Mucosa of descending colon (tissue), 3 donors: ENCODE data around the gene ESAM. TPM values are rescaled to one million over a fixed set of nuclear protein-coding genes. Genes with fewer than 3 reads are reported as not detected.

Experiments used
- ATAC-seq: fragments of 200-7000 bp; cut with Tn5 transposase; one replicate; pipeline ENCODE4 v1.9.1; 2020; ENCODE audit warnings: mild to moderate bottlenecking, moderate library complexity
- DNase-seq, 3 donors: peaks; one replicate each; pipeline ENCODE4 v3.0.0-alpha.2; 2020
- H3K36me3 ChIP-seq: fragments of 200-600 bp; one replicate; pipeline ENCODE4 v1.8.0; 2021; ENCODE audit warnings: low read depth, mild to moderate bottlenecking
- H3K4me1 ChIP-seq: fragments of 200-600 bp; one replicate; pipeline ENCODE4 v1.8.0; 2021; ENCODE audit warnings: low read depth, mild to moderate bottlenecking
- H3K4me3 ChIP-seq: fragments of 200-600 bp; one replicate; pipeline ENCODE4 v1.8.0; 2021; ENCODE audit warnings: mild to moderate bottlenecking
- H3K9me3 ChIP-seq: fragments of 200-600 bp; one replicate; pipeline ENCODE4 v1.8.0; 2021; ENCODE audit warnings: mild to moderate bottlenecking
- intact Hi-C, 2 donors: fragments of 100-400 bp; cut with DNase I in 1 of 2; cut with micrococcal nuclease in 1 of 2; formaldehyde crosslinking; loops; one replicate each; pipeline versions ENCODE4 v1.11.0 to v1.11.1; 2022; cut with DNase I, micrococcal nuclease
- total RNA-seq, 3 donors: library from RNA; stranded (reverse); fragmentation: NEBNext Ultra II Directional in 2 of 3; extraction: Animal tissue kit (Norgen Biotek cat#: 25700) in 2 of 3; gene quantifications; one replicate each; pipeline versions ENCODE4 v1.2.1 to v1.2.4, GENCODE V29; 2021 to 2023
- TF ChIP-seq, protein P1 (sequence below): fragments of 200-600 bp; IDR thresholded peaks from one replicate; pipeline ENCODE4 v1.8.0; 2022; ENCODE audit warnings: antibody characterized with exemption, mild to moderate bottlenecking
- donor health status: DM: no; HTN: no; CAD: no; lungs with moderate emphysema.
- donor health status: DM: no; HTN: no; CAD: no.
- donor health status: DM: no; HTN: yes; CAD: no.

The ESAM gene
- total RNA-seq, 3 donors from 2014 or later, result 7.7 to 11.5 (median 8.4) TPM

DNA sequence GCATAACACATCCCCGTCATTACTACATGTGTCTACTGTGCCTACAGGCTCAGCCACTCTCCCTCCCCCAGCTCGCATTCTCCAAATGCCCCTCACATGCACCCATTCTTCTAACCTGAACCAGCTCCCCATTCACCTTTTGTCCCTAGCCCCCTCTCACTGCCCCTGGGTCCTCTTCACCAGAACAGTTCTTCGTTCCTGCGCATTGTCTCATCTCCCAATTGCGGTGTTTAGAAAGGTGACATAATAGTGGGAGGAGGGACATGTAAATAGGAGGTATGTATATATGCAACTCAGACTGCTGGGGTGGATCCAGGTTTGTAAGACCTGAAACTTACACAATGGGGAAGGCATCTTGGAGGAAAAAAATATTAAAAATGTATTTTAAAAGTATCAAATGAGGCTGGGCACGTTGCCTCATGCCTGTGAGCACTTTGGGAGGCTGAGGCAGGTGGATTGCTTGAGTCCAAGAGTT, 5.3 kb downstream of the ESAM start:
- intact Hi-C loops, result no loop called here
- DNase-seq (no peak), ATAC-seq (no peak)
- no peak overlapping the region for H3K4me3 ChIP-seq
- TF ChIP-seq, protein P1, sequence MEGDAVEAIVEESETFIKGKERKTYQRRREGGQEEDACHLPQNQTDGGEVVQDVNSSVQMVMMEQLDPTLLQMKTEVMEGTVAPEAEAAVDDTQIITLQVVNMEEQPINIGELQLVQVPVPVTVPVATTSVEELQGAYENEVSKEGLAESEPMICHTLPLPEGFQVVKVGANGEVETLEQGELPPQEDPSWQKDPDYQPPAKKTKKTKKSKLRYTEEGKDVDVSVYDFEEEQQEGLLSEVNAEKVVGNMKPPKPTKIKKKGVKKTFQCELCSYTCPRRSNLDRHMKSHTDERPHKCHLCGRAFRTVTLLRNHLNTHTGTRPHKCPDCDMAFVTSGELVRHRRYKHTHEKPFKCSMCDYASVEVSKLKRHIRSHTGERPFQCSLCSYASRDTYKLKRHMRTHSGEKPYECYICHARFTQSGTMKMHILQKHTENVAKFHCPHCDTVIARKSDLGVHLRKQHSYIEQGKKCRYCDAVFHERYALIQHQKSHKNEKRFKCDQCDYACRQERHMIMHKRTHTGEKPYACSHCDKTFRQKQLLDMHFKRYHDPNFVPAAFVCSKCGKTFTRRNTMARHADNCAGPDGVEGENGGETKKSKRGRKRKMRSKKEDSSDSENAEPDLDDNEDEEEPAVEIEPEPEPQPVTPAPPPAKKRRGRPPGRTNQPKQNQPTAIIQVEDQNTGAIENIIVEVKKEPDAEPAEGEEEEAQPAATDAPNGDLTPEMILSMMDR, result no peak
- peaks cover 34% of the 10 kb centered on the region for H3K4me1 ChIP-seq
- H3K9me3 ChIP-seq, result no peaks in the 10 kb centered on the region
- H3K36me3 ChIP-seq, result no peaks in the 10 kb centered on the region

DNA sequence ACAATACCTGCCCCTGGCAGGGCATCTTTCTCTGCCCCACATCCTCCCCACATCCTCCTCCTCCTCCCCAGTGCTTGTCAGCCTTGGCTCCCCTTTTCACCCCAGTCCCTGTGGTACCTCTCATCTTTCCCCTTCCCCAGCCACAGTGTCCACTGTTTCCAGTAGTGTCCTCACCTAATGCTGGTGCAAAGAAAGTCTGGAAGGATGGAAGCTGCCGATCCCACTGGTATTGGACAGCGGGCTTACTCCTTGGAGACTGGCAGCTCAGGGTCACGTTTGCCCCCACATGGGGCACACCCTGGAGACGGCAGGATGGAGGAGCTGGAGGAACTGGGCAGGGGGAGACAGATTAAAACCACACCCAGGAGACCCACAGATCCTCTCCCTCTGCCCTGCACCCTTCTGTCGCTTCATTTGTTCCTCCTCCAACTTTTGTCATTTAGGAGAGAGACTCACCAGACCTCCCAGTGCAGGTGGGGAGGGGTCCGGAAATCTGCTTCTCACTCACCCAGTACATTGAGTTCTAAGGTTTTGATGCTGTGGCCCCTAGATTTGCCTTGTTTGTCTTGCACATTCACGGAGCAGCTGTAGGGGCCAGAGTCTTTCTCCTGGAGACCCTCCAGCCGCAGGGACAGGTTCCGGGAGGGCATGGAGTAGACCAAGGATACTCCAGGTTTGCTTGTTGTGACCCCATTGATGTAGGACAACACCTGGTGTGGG, 5.9 kb downstream of the ESAM start:
- Histone ChIP-seq H3K36me3 (no peaks in the 10 kb centered on the region), H3K9me3 (no peaks in the 10 kb centered on the region), H3K4me3 (no peak overlapping the region), H3K4me1 (peaks cover 31% of the 10 kb centered on the region)
- no peak for ATAC-seq
- intact Hi-C loops, result no loop called here
- DNase-seq, result no peak
- TF ChIP-seq, protein P1, result no peak

GRCh38 chr11:124754710-124755109, 7.4 kb downstream of the ESAM start:
- H3K4me1 ChIP-seq, result peaks cover 30% of the 10 kb centered on the region
- intact Hi-C loops, result no loop called here
- ATAC-seq, result no peak
- TF ChIP-seq, protein P1, result no peak
- H3K9me3 ChIP-seq, result no peaks in the 10 kb centered on the region
- DNase-seq, result no peak
- no peaks in the 10 kb centered on the region for H3K36me3 ChIP-seq
- H3K4me3 ChIP-seq, result no peak overlapping the region

GRCh38 chr11:124754309-124754708, 7.8 kb downstream of the ESAM start:
- intact Hi-C loops, result no loop called here
- H3K4me1 ChIP-seq, result peaks cover 32% of the 10 kb centered on the region
- no peak for ATAC-seq
- H3K4me3 ChIP-seq, result no peak overlapping the region
- no peak for DNase-seq
- TF ChIP-seq, protein P1, result no peak
- H3K9me3 ChIP-seq, result no peaks in the 10 kb centered on the region
- no peaks in the 10 kb centered on the region for H3K36me3 ChIP-seq

DNA sequence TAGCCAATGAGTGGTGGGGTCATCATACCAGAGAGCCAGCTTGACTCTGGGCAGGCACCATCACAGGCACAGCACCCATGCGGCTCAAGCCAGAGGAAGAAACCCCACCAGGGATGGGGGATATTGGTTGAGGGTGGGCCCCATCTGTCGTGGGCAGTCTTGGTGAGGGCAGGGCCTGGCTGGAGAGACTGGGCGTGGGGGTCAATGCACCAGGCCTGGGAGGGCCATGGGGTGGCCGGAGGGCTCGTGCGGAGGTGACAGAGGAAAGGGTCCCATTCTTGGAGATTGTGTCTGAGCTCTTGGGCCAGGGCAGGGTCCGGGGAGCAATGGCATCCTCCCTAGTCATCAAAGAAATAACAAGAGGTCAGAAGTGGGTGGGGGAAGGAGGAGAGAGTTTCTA, 8.5 kb downstream of the ESAM start:
- intact Hi-C loops, result no loop called here
- TF ChIP-seq, protein P1, result no peak
- Histone ChIP-seq H3K9me3 (no peaks in the 10 kb centered on the region), H3K4me3 (no peak overlapping the region), H3K4me1 (peaks cover 31% of the 10 kb centered on the region), H3K36me3 (no peaks in the 10 kb centered on the region)
- peak in 2 of 3 donors; percentile 30 to 48 for DNase-seq
- ATAC-seq, result no peak
